Stimulated activated CD8-positive, alpha-beta memory T cell treated with anti-CD3 and anti-CD28 coated beads, Interleukin-2, amount 100 ng/mL, for 48 hours (primary cell): Measurements from ENCODE around the gene BEST1.

Source experiments
- DNase-seq, 2 donors: peaks; one replicate each; pipeline ENCODE4 v3.0.0-alpha.2; 2020; ENCODE audit warnings: low read depth in 2 of 2

Gene BEST1

DNA sequence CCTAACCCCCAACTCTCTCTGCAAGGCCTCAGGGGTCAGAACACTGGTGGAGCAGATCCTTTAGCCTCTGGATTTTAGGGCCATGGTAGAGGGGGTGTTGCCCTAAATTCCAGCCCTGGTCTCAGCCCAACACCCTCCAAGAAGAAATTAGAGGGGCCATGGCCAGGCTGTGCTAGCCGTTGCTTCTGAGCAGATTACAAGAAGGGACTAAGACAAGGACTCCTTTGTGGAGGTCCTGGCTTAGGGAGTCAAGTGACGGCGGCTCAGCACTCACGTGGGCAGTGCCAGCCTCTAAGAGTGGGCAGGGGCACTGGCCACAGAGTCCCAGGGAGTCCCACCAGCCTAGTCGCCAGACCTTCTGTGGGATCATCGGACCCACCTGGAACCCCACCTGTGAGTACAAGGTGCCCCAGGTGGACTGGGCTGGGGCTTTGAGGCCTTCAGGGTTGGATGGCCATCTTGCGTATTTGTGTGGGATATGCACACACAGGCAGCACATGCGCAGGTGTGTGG, at the start of gene BEST1:
TSS of gene BEST1 (plus strand) at position 317 of the 513 bp plus-strand sequence. CDS start 1,456 bp downstream, outside the sequence.
- no peak for DNase-seq

DNA sequence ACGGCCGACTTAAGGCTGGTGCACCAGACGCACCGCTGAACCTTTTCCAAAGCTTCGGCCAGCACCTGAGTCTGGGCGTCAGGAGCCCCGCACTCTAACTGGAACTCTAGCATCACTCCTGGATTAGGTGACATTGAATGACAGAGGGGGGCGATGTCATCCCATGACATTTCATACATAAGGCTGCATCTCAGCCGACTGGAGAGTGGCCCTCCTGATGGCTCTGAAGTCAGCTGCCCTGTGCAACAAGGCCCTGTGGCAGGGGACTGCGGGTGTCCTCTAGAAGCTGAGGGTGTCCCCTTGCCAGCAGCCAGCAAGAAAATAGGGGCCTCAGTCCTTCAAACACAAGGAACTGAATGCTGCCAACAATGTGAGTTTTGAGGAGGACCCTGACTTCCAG, 48.8 kb upstream of the BEST1 start:
- no peak for DNase-seq

- no peak for DNase-seq
Measured at GRCh38 chr11:61902313-61902712, 47.8 kb upstream of the BEST1 start.

DNA sequence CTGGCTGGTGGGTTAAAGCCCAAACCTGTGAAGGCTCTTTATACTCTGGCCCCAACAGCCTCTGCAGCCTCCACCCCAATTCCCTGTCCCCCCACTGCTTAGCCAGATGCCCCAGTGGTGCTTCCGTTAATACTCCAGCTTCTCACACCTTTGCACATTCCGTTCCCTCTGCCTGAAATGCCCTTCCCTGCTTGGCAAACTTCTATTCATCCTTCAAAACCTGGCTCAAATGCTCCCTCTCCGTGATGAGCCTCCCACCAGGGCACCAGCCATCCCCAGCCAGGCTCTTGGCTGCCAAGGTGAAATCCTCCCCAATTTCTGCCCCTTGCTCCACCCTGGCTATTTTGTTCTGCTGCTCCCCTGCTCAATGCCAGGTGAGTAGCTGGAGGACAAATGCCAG, 46.3 kb upstream of the BEST1 start:
- no peak for DNase-seq

DNA sequence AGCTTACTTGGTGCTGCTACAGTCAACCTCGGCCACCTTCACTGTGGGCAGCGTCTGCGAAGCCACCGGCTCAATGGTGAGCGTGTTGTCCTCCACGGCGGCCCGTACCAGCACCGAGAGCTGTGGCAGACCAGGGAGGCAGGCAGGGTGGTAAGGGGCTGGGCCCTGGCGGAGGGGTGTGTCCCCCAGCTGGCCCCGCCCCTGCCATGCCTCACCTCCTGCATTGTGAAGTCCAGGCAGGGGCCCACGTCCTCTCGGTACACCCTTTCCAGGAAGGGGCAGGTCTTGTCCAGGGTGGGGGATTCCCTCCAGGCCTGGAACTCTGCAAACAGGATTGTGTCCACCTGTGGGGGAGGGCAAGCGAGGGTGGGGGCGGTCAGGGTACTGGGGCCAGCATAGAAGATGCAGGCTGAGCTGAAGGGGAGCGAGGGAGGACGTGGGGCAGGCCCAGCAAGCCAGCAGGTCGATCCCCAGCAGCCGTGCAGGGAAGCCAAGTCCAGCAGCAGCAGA, 45.6 kb upstream of the BEST1 start:
- no peak for DNase-seq

GRCh38 chr11:61905067-61905696, 45.0 kb upstream of the BEST1 start:
- DNase-seq: no peak

GRCh38 chr11:61905801-61906521, 44.2 kb upstream of the BEST1 start:
- no peak for DNase-seq

DNA sequence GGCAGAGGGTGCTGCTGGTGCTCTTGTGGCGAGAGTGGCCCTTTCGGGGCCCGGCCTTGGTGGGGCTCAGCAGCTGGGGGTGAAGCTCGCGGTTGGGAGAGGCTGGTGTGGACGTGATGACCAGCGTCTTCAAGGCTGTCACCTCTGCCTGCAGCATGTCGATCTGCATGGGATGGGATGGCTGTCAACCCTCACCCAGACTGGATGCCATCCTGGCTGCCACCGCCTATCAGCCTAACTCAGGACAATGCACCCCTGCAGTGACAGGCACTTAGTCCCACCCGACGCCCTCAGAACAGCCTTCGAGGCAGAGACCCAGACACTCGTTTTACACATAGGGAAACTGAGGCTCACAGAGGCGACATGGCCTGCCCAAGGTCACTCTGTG, 43.6 kb upstream of the BEST1 start:
- no peak for DNase-seq

GRCh38 chr11:61907282-61907681, 42.9 kb upstream of the BEST1 start:
- DNase-seq: no peak

GRCh38 chr11:61907871-61908729, 42.1 kb upstream of the BEST1 start:
- no peak for DNase-seq

GRCh38 chr11:61908730-61909316, 41.3 kb upstream of the BEST1 start:
- DNase-seq: no peak

DNA sequence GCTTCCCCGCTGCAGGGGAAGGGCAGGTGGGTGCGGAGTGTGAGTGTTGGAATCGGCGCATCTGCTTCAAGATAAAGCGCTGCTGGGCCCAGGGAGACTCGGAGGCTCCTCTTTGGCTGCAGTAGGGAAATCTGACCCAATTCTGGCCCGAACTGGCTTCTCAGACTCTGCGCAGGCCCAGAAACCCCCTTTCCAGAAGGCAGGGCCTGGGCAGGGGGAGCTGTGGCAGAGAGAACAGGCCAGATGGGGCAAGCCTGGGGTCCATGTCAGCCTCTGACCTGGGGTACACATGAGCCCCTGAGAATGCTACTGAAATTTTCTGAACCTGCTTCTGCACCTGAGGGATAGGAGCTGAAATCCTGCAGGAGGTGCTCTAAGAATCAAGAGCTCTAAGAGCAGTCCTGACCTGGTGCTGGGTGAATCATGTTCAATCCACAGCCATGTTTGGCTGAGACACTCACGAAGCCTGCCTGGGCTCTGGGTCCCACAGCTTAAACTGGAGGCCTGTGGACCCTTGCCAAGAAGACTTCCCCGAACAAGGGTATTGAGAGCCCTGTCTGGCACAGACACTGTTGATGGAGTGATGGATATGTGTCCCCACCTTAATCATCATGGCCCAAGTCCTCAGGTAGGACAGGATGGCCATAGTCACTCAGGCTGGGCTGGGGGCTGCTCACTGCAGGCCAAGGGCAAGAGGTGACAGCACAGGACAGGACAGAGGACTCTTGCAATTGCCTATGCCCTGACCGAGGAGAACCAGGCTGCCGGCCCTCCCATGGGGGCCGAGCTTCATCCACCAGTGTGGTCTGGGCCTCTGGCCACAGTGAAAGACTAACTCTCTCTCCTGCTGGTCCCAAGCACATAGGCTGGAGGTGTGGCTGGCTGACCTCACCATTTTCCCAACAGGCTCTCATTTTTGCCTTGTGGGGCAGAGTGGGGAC, 39.7 kb upstream of the BEST1 start:
- no peak for DNase-seq

DNA sequence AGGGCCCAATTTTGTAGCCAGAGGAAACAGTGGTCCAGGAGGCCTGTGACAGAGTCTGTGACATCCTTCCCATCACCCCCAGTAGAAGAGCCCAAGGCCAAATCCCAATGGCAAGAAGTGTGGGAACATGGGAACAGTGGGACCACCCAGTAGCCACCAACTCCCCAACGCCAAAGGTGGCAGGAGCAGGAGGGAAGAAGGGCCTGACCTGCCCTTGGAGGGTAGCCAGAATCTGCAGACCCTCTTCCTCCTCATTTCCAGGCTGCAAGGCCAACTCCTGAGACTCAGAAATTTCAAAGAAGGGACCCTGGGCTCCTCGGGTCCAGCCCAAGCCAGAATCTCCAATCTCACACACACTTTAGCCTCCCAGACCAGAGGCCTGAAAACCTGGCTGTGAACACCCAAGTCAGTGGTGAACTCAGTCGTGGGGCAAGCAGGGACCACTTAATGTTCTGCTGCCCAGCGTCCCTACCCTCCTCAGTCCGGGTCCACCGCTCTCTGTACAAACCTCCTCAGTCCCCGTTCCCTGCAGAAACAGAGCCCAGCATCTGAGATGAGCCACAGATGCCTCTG, 38.9 kb upstream of the BEST1 start:
- no peak for DNase-seq

GRCh38 chr11:61911701-61912529, 38.2 kb upstream of the BEST1 start:
- no peak for DNase-seq

DNA sequence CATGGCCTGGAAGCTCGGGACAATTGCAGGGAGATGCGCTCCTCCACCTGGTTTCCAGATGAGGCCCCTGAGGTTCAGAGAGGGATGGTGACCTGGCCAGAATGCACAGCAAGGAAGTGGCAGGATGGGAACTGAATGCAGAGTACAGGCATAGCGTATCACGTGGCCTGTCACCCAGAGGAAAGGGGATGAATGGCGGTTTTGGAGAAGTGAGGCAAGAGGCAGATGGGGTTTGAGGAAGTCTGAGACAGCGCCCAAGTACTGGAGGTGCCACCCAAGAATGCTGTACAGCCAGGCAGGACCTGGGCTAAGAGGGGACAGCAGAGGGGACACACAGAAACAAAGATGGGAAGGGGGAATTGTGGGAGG, 37.6 kb upstream of the BEST1 start:
- no peak for DNase-seq

DNA sequence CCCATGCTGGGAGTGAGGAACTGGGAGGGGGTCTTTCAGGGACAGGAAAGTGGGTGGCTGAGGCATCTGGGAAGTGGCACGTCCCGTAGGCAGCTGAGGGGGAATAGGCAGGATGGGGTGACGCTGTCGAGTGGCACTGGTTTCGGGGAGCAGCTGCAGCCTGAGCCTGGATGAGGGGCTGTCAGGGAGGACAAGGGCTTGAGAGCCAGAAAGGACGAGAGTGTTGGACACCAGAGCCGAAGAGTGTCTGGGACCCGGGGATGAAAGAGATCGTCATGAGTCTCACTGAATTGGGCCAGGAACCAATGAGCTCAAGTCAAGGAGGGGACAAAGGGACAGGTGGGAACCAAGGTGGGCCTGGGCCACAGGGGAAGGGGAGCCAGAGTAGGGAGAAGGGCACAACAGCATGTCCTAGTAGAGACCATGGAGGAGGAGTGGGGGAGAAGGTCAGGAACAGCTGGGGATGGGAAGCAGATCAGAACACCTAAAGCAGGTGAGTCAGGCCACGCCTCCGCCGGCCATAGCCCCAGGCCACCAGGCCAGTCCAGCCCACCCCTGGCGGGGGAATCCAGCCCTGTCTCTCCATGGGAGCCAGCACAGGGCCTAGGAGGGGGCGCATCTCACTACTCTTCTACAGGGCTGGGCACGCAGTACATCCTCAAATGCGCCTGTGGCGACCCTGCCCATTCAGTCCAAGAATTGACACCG, 37.0 kb upstream of the BEST1 start:
- DNase-seq: no peak

- no peak for DNase-seq
Measured at GRCh38 chr11:61913699-61914395, 36.3 kb upstream of the BEST1 start.

DNA sequence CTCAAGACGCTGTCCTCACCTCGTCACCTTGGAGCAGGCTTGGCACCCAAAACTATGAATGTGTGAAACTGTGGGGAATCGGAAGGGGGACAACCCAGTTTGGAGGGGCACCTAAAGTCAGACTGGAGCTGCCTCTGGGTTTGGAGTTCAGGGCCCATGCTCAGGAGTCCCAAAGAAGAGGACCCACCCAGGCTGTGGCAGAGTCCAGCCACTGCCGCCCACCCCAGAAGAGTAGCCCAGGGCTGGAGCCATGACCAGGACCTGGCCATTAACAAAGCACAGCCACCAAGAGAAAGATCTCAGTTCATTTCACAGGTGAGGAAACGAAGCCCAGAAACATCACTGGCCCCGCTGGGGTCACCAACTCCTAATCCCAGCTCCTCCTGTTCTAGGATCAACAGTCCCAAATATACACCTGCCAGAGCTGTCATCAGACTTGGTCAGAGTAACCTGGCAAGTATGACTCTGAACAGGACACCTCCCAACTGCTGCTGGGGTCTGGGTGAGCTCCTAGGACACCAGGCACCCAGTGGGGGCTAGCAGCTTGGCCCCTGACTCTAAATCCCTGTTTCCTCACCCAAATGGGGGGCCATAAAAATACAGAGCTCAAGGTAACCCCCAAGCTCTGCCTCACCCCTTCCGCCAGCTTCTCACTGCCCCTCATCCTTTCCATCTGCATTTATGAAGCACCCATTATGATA, 35.5 kb upstream of the BEST1 start:
- no peak for DNase-seq
